ENCODE results near the gene VAMP2.

Gene VAMP2

GRCh38 chr17:8175795-8176196, 13.0 kb upstream of the VAMP2 start:
- TF ChIP-seq TAF1 (IDR thresholded peaks at IDR 0.05; ENCODE audit: borderline replicate concordance, insufficient read depth, low read length) (no peak), REST (IDR thresholded peaks at IDR 0.05; ENCODE audit: insufficient read depth in 1 of 2, low read depth in 2 of 2, low read length in 2 of 2) (no peak), SIN3A (IDR thresholded peaks at IDR 0.05; ENCODE audit: borderline replicate concordance, insufficient read depth, low read length) (no peak), FOXP2 (optimal IDR thresholded peaks at IDR 0.05; ENCODE audit: borderline replicate concordance, extremely low read depth, extremely low read length, insufficient read depth) (no peak), POLR2AphosphoS5 (IDR thresholded peaks at IDR 0.05; ENCODE audit: low read depth, low read length) (no peak)

- no peak for TF ChIP-seq FOXP2 (optimal IDR thresholded peaks at IDR 0.05; ENCODE audit: borderline replicate concordance, extremely low read depth, extremely low read length, insufficient read depth)
Measured at GRCh38 chr17:8173871-8174322, 11.1 kb upstream of the VAMP2 start.

GRCh38 chr17:8173056-8173870, 10.5 kb upstream of the VAMP2 start:
- TF ChIP-seq POLR2AphosphoS5 (IDR thresholded peaks at IDR 0.05; ENCODE audit: low read depth, low read length) (peak; percentile 100), FOXP2 (optimal IDR thresholded peaks at IDR 0.05; ENCODE audit: borderline replicate concordance, extremely low read depth, extremely low read length, insufficient read depth) (no peak), REST (IDR thresholded peaks at IDR 0.05; ENCODE audit: insufficient read depth in 1 of 2, low read depth in 2 of 2, low read length in 2 of 2) (peak in 1 of 2 experiments; percentile 58; a peak in 3 of 4 replicates), SIN3A (IDR thresholded peaks at IDR 0.05; ENCODE audit: borderline replicate concordance, insufficient read depth, low read length) (peak; percentile 99), TAF1 (IDR thresholded peaks at IDR 0.05; ENCODE audit: borderline replicate concordance, insufficient read depth, low read length) (peak; percentile 68; the same call in 1 of the 2 replicates)

- TF ChIP-seq POLR2AphosphoS5 (IDR thresholded peaks at IDR 0.05; ENCODE audit: low read depth, low read length) (no peak), REST (IDR thresholded peaks at IDR 0.05; ENCODE audit: insufficient read depth in 1 of 2, low read depth in 2 of 2, low read length in 2 of 2) (no peak), TAF1 (IDR thresholded peaks at IDR 0.05; ENCODE audit: borderline replicate concordance, insufficient read depth, low read length) (no peak), SIN3A (IDR thresholded peaks at IDR 0.05; ENCODE audit: borderline replicate concordance, insufficient read depth, low read length) (no peak), FOXP2 (optimal IDR thresholded peaks at IDR 0.05; ENCODE audit: borderline replicate concordance, extremely low read depth, extremely low read length, insufficient read depth) (no peak)
Measured at GRCh38 chr17:8167526-8167925, 4.8 kb upstream of the VAMP2 start.

GRCh38 chr17:8166731-8167130, 4.0 kb upstream of the VAMP2 start:
- TF ChIP-seq REST (IDR thresholded peaks at IDR 0.05; ENCODE audit: insufficient read depth in 1 of 2, low read depth in 2 of 2, low read length in 2 of 2) (no peak), TAF1 (IDR thresholded peaks at IDR 0.05; ENCODE audit: borderline replicate concordance, insufficient read depth, low read length) (no peak), FOXP2 (optimal IDR thresholded peaks at IDR 0.05; ENCODE audit: borderline replicate concordance, extremely low read depth, extremely low read length, insufficient read depth) (no peak), SIN3A (IDR thresholded peaks at IDR 0.05; ENCODE audit: borderline replicate concordance, insufficient read depth, low read length) (no peak), POLR2AphosphoS5 (IDR thresholded peaks at IDR 0.05; ENCODE audit: low read depth, low read length) (no peak)
